T47D (cell line): ENCODE measurements around the gene ATP6V1C2.

ENCODE experiments used
- DNase-seq, 2 experiments: peaks; one replicate each; pipeline versions ENCODE4 v3.0.0 to v3.0.0-alpha.2; 2011 to 2012; ENCODE audit warnings: low read depth in 1 of 2, low spot score in 1 of 2
- JUND ChIP-seq: IDR thresholded peaks from 2 replicates; pipeline ENCODE4 v1.6.1; 2012; ENCODE audit warnings: low read depth
- in situ Hi-C: cut with HindIII; loops from 2 replicates; pipeline ENCODE4 v1.10.0; 2016; ENCODE audit warnings: low sequenced_read_pairs, low pct_unique_long_range_greater_than_20kb

Gene ATP6V1C2

DNA sequence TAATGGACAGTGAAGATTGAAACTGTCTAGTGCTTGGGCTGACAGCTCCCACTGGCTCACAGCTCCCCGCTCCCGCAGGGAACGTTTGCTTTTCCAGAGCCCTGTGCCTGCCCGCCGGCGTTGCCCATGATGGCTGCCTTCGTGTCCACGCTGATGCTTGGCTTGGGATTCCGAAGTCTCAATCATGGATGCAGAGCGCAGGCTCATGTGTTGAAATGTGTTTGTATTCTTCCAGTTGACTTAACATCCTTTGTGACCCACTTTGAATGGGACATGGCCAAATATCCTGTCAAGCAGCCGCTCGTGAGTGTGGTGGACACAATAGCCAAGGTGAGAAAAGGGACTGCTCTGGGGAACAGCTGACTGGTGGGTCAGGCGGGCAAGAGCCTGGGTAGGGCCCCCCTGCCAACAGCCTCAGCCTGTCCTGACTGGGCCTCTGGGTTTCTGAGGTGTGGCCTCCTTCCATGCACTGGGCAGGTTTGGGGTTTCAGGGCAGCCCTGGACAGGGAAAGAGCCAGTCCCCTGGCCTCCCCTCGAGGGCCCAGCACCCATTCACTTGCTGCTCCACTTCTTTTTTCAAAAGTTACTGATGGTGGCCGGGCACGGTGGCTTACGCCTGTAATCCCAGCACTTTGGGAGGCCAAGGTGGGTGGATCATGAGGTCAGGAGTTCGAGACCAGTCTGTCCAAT lies 42.8 kb downstream of the ATP6V1C2 start:
- no peak for DNase-seq
- no peak for TF ChIP-seq JUND
- in situ Hi-C loops: no loop called here

DNA sequence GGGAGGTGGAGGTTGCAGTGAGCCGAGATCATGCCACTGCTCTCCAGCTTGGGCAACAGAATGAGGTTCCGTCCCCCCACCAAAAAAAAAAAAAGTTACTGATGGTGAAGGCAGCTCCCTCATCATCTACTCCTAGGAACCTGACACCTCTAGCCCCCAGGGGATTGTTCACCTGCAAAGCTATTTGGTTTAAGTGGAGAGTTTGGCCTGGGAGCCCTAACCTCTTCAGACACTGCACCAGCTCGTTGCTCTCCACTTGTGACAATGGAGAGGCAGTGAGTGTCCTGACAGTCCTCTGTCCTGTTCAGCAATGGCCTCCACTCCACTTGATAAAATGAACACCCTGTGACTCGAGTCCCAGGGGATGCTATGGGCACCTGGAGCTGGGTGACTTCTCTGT lies 43.5 kb downstream of the ATP6V1C2 start:
- no peak for DNase-seq
- no peak for TF ChIP-seq JUND
- in situ Hi-C loops: no loop called here

DNA sequence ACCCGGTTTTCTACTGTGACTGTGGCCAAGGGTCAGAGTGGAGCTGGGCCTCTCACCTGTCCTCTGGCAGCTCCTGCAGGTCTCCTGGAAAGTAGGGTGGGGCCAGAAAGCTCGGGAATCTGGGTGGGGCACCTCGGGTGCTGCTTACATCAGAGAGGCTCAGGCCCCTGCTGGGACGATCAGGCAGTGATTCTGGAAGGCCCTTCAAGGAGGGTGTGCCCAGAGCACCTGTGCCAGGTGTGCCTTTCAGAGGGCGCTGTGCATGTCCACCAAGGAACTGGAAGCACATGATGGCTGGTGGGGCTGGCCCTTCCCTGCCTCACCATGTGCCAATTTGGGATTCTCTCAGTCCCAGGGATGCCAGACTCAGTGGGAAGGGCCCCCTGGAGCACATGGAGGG lies 44.0 kb downstream of the ATP6V1C2 start:
- DNase-seq: no peak
- in situ Hi-C loops: no loop called here
- TF ChIP-seq JUND: no peak

DNA sequence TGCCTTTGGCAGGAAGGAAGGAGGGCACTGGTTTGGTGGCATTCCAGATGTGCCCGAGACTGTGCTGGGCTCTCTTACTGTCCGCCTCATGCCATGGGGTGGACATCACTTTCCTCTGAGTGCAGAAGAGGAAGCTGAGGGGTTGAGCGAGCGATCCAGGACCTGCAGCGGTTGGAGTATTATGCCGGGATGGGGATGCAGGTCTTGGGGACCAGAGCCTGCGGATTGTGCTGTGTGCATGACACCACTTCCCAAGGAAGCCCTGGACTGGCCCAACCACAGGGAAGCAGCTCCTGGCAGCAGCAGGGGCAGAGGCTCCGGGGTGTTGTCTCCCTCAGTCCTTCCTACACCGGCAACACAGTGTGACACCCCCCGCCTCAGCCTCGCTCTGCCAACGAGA lies 44.5 kb downstream of the ATP6V1C2 start:
- no peak for TF ChIP-seq JUND
- DNase-seq: no peak
- in situ Hi-C loops: no loop called here

DNA sequence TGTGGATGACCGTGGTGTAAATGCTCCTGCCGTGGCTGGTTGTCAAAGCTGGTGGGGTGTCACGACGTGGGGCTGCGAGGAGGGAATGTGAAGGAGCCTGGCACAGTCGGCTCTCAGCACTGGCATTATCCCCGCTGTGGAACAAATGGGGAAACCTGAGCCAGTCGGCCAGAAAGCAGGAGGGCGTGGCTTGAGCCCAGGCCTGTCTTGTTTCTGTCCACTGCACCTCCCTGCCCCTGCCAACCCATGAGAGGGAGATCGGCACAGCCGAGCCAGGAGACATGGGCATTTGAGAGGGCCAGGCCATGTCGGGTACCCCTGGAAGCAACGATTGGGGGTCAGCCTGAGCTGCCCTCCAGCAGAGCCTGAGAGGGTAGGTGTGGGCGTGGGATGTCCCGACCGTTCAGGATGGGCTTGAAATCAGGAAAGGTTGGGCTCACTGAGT lies 46.7 kb downstream of the ATP6V1C2 start:
- in situ Hi-C loops: no loop called here
- DNase-seq: no peak
- TF ChIP-seq JUND: no peak

DNA sequence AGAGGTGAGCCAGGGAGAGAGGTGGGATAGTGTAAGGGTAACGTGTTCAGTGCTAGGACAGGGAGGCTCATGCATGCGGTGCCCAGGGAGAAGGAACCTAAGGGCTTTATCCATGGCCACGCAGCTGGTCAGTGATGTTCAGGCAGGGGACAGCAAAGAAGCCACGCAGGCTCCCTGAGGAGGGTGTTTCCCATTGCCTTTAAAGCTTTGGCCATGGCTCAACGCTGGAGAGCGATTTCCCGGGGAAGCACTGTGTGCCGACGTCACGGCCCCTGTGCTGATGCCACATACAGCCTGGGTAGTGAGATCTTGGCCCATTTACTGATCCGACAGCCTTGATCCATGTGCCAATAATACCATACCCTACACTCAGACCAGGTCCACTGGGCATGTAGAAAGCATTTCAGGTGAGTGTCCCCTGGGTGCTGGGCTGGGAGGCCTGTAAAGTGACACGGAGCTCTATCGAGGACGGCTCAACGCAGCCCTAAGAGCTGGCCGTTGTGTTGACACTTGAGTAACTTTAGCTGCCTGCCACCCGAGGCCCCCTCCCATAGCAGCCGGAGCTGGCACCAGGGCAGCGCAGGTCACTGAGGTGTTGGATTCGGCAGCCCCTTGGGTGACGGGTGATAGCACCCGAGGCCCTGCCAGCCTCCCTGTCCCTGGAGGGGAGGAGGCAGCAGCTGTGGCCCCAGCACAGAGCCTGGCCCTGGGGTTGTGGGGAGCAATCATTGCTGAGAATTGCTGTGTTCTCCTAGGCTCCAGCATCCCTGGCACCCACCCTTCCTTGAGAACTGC lies 49.7 kb downstream of the ATP6V1C2 start:
- in situ Hi-C loops: no loop called here
- no peak for TF ChIP-seq JUND
- DNase-seq: no peak

DNA sequence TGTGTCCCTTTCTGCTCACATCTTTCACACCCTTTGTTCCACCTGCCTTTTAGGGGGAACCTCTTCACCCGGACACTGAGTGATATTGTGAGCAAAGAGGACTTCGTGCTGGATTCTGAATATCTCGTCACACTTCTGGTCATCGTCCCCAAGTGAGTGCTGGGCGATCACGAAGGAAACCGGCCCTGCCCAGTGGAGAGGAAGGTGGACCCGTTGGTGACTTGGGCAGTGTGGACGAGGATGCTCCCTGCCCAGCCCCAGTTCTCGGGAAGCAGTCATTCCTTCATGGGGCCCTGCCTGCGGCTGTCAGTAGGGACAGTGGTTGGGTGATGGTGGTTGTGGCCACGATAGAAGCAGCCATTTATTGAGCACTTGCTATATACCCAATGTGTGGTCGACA lies 50.4 kb downstream of the ATP6V1C2 start:
- no peak for DNase-seq
- in situ Hi-C loops: no loop called here
- no peak for TF ChIP-seq JUND

- in situ Hi-C loops: no loop called here
- DNase-seq: no peak
- TF ChIP-seq JUND: no peak
Observed at GRCh38 chr2:10772201-10772867, 50.9 kb downstream of the ATP6V1C2 start.

- no peak for TF ChIP-seq JUND
- in situ Hi-C loops: no loop called here
- DNase-seq: no peak
Observed at GRCh38 chr2:10772868-10773215, 51.4 kb downstream of the ATP6V1C2 start.

DNA sequence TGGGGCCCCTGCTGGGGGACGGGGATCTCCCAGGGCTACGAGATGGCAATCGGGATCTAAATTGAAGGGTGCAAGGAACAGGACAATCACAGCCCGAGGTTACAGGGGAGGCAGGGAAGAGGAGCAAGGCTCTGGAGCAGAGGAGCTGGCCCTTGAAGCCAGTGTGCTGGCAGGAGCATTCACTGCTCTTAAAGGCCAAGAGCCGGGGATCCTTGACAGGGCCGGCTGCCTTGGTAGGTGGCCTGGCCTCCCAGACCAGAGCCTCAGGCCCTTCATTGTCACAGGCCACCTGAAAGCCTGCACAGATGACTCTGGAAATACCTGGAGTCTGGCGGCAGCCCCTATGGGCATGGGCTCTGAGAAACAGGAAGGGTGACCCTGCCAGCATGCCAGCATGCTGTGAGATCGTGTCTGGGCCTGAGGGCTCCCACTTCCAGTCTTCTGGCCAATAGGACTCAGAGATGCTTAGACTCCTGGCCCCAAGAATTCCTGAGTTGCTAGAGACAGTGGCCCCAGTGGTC lies 52.5 kb downstream of the ATP6V1C2 start:
- in situ Hi-C loops: no loop called here
- no peak for TF ChIP-seq JUND
- DNase-seq: peak; percentile 67 to 72

- DNase-seq: no peak
- in situ Hi-C loops: no loop called here
- TF ChIP-seq JUND: no peak
Observed at GRCh38 chr2:10774394-10774793, 53.0 kb downstream of the ATP6V1C2 start.

DNA sequence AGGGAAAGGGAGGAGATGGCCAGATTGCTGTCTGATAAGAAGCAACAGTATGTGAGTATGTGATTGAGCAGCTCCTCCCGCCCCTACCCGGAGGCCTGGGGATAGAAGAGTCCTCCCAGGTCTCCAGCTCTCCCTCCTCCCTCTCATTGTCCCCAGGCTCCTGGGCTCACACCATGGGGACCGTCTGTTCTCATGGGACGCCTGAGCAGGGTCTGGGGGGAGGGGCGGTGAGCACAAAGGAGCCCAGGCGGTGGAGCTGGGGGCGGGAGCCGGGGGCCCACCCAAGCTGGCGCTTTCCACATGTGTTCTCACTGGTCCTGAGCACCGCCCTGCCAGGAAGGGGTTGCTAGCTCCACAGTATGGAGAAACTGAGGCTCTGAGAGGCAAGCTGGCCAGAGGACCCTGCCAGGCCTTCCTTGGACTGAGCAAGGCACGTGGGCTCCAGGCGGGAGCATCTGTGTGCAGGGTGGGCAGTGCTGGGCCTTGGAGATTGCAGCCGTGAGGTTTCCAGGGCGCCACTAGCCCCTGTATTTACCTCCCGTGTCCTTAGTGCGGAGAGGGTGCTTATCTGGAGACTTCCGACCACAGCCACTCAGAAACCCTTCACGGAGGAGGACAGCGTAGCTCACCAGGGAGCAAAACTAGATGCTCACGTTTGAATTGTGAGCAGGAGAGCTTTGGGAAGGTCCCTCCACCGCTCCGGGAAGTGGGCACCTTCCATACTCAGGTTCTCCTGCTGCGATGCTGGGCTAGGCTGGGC lies 53.8 kb downstream of the ATP6V1C2 start:
- in situ Hi-C loops: no loop called here
- no peak for DNase-seq

More for the DNA sequence above, 53.8 kb downstream of the ATP6V1C2 start:
- no peak for TF ChIP-seq JUND
